Hepatocyte (in vitro differentiated cells): ENCODE measurements around the gene TECTB.

Experiments used
- CTCF ChIP-seq: fragments of 200-600 bp; sonication (generic); IDR thresholded peaks from 2 replicates; pipeline ENCODE4 v1.5.1; 2016; ENCODE audit warnings: antibody characterized with exemption, mild to moderate bottlenecking; ENCODE audit not compliant: poor library complexity
- EZH2 ChIP-seq: fragments of 200-600 bp; sonication (generic); IDR thresholded peaks from 2 replicates; pipeline ENCODE4 v1.6.1; 2016; ENCODE audit warnings: antibody characterized with exemption, mild to moderate bottlenecking, borderline replicate concordance

- TF ChIP-seq CTCF = no peak
- no peak for TF ChIP-seq EZH2
Measured at GRCh38 chr10:112279433-112279832, 3.8 kb upstream of the TECTB start.
